Vein endothelial cell (primary cell): ENCODE data around the gene PCDHGB2. TPM values are rescaled to one million over a fixed set of nuclear protein-coding genes. Genes with fewer than 3 reads are reported as not detected.

Source experiments
- total RNA-seq: library from RNA; depleted of rRNA; stranded (reverse); fragments of >200 nt; gene quantifications from 2 replicates; pipeline ENCODE4 v1.2.3, GENCODE V29; 2012

The PCDHGB2 gene
- total RNA-seq = 3.2 and 4.6 TPM in 2 replicates

GRCh38 chr5:141359790-141360426 lies at the start of gene PCDHGB2:
Gene PCDHGB2, plus strand, starts transcription at chr5:141359994. Its CDS starts 142 bp downstream, at chr5:141360136.

GRCh38 chr5:141320225-141321169 lies 39.3 kb upstream of the PCDHGB2 start, which contains the start of gene TAF7:
Gene TAF7, minus strand, starts transcription at chr5:141320784. Its CDS starts 740 bp downstream, at chr5:141320044.

GRCh38 chr5:141330299-141331080 lies 29.3 kb upstream of the PCDHGB2 start, which contains the start of gene PCDHGA1:
Gene PCDHGA1, plus strand, starts transcription at chr5:141330514.

GRCh38 chr5:141338538-141339306 lies 21.1 kb upstream of the PCDHGB2 start, which contains the start of gene PCDHGA2:
Gene PCDHGA2, plus strand, starts transcription at chr5:141338760.

GRCh38 chr5:141343242-141343952 lies 16.4 kb upstream of the PCDHGB2 start, which contains the start of gene PCDHGA3:
Gene PCDHGA3, plus strand, starts transcription at chr5:141343829. Its CDS starts 205 bp downstream, at chr5:141344034.

GRCh38 chr5:141349917-141350619 lies 9.7 kb upstream of the PCDHGB2 start, which contains the start of gene PCDHGB1:
Gene PCDHGB1, plus strand, starts transcription at chr5:141350099. Its CDS starts 162 bp downstream, at chr5:141350261.

GRCh38 chr5:141354900-141355469 lies 4.8 kb upstream of the PCDHGB2 start, which contains the start of gene PCDHGA4:
Gene PCDHGA4, plus strand, starts transcription at chr5:141355021. Its CDS starts 87 bp downstream, at chr5:141355108.

GRCh38 chr5:141363952-141364660 lies 4.3 kb downstream of the PCDHGB2 start, which contains the start of gene PCDHGA5:
Gene PCDHGA5, plus strand, starts transcription at chr5:141364162. Its CDS starts 169 bp downstream, at chr5:141364331.

GRCh38 chr5:141369994-141370848 lies 10.4 kb downstream of the PCDHGB2 start, which contains the start of gene PCDHGB3:
Gene PCDHGB3, plus strand, starts transcription at chr5:141370242. Its CDS starts 153 bp downstream, at chr5:141370395.

GRCh38 chr5:141373673-141374317 lies 14.0 kb downstream of the PCDHGB2 start, which contains the start of gene PCDHGA6:
Gene PCDHGA6, plus strand, starts transcription at chr5:141373891. Its CDS starts 193 bp downstream, at chr5:141374084.

GRCh38 chr5:141382469-141383294 lies 22.9 kb downstream of the PCDHGB2 start, which contains the start of gene PCDHGA7:
Gene PCDHGA7, plus strand, starts transcription at chr5:141382742. Its CDS starts 158 bp downstream, at chr5:141382900.

GRCh38 chr5:141387557-141388311 lies 27.9 kb downstream of the PCDHGB2 start, which contains the start of gene PCDHGB4:
Gene PCDHGB4, plus strand, starts transcription at chr5:141387698. Its CDS starts 187 bp downstream, at chr5:141387885.

GRCh38 chr5:141392429-141393198 lies 32.8 kb downstream of the PCDHGB2 start, which contains the start of gene PCDHGA8:
Gene PCDHGA8, plus strand, starts transcription at chr5:141392633. Its CDS starts 181 bp downstream, at chr5:141392814.

